GM19351 (cell line): Measurements from ENCODE around the gene KCNIP4.
"Not testable (repeated sequence)": the region's sequence is repeated elsewhere in the genome, so short reads cannot be mapped to it uniquely, and the experiment has no call there.

Source experiments
- ATAC-seq: cut with Tn5 transposase; IDR thresholded peaks from one replicate; pipeline ENCODE4 v1.9.1; 2021; ENCODE audit warnings: mild to moderate bottlenecking, moderate library complexity; ENCODE audit not compliant: unreplicated experiment

KCNIP4 gene

DNA sequence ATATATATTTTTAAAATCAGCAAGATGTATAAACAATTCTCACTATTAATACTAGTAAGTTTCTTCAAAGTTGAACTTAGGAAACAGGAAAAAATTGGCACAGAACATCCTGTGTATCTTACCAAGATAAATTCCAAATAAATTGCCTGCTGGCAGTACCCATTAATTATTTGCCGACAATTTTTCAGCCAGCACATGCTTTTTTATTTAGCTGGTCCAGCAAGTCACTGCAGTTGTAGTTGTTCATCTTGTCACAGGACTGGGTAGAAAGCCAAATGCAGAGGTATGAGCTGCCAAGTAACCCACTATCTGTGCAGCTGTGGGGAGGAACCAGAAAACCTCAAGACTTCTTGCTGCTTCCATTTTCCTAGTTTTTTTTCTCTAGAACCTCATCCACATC lies 1134.9 kb downstream of the KCNIP4 start:
- ATAC-seq: no peak

DNA sequence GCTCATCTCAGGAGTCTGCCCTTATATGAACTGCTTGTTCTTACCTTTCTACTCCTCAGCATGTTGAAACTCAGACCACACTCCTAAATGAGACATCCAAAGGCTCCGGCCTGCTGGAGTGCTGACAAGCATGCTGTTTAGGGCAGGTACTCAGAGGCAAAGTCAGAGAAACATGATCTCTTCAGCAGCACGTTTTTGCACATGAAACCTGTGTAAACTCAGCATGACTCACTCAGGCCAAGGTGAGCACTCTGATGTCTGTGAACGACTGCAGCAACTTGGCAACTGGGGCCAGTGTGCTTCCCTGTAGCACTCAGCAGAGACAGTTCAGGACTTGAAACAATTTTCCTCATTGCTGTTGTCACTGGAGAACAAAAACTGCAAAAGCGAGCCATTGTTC lies 1138.8 kb downstream of the KCNIP4 start:
- ATAC-seq: no peak

DNA sequence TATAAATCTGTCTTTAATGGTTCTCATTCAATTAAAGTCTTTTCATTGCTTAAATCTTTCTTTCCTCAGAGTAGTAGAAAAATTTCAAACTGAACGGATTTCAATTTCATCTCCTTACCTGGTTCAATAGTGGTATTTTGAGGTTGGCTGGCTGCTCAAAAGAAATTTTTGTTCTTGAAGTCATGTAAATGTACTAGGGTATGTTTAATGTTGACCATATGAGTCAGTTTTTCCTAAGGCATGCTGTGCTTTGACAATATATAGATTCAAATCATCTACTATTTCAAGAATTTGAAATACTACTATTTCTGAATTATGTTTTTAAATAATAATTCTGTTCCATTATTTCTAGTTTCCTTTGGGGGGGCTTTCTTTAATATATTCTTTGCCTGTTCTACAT lies 1142.9 kb downstream of the KCNIP4 start:
- no peak for ATAC-seq

DNA sequence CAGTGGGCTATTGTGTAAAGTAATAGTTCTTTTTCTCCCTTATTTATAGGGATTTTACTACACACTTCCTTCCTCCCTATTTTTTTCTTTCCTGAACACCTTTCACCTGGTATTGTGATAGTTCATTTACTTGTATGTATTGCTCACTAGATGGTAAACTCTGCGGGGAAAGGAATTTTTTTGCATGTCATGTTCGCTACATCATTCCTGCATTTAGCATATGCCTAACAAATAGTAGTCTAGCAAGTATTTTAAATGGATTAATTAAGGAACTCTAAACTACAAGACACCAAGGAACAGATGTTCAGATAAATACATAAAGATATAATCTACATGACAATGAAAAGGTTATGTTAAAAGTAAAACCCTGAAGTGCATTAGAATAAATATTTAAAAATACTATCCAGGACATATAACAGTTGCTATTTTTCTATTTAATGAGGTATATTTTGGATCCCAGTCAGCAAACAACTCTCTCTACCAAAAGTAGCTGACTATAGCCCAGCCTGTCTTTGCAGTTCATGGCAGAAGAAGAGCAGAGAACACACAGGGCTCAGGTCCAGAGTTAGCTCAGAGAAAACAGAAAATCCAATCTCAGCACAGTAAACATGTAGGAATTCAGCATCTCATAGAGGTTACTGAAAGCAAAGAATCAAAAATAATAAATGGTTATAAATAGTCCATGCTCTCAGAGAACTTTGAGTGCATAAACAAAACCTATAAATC lies 1160.5 kb downstream of the KCNIP4 start:
- ATAC-seq: no peak

DNA sequence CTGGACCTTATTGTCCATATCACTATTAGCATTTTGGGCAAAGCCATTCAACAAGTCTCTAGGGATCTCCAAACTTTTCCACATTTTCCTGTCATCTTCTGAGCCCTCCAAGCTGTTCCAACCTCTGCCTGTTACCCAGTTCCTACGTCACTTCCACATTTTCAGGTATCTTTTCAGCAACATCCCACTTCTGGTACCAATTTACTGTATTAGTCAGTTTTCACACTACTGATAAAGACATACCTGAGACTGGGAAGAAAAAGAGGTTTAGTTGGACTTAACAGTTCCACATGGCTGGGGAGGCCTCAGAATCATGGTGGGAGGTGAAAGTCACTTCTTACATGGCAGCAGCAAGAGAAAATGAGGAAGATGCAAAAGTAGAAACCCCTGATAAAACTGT lies 1165.4 kb downstream of the KCNIP4 start:
- ATAC-seq: not testable (repeated sequence)

DNA sequence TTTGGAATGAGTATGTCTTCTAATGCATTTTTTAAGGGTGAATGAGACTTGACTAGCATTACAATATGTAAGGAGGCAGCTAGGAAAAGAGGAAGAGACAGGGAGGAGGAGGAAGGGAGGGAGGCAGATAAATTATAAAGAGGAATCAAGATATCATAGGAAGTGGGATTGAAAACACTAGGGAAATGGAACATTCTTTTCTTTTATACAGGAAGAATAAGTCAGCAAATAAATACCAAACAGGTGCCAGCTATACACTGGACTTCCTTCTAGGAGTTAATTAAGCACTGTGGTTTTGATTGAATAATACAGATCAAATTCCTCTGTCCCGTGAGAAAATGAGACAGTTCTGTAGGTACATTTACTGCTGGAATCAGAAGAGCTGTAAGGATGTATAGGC lies 1169.7 kb downstream of the KCNIP4 start:
- ATAC-seq: no peak

DNA sequence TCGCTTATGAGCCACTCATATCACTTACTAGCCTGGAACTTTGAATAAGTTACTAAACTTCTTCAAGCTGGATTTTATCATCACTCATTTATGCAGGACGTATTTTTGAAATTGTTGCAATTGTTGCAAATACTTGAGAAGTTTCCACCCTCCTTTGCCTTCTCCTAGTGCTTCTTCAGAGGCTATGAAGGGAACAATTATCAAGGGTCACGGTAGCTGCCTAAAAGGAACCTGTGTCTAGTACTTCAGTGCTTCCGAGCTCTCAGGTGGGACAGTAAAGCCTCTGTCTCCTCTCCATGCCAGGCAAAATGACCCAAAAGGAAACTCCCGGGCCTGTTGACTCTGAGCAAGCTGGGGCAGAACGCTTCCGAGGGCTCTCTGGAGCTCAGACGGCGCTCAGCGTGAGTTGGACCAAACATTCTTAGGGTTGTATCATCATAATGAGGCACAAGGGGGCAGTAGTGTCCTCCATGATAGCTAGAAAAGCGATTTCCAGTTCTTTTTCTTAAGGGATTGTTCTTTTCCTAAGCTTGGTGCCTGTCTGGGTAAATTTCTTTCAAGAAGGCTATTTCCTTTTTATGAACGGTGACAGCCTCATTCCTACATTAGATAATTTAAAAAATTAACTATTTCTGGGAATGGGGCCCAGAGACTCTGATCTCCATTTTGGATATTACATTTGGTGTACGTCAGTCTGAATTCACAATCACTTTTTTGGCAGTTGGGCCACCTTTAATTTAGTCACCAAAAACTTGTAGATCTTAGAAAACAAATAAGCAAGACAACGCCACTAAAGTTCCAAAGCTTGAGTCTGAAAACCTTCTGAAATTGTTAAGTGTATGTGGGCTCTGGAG lies 1175.2 kb downstream of the KCNIP4 start:
- ATAC-seq: peak; percentile 90

DNA sequence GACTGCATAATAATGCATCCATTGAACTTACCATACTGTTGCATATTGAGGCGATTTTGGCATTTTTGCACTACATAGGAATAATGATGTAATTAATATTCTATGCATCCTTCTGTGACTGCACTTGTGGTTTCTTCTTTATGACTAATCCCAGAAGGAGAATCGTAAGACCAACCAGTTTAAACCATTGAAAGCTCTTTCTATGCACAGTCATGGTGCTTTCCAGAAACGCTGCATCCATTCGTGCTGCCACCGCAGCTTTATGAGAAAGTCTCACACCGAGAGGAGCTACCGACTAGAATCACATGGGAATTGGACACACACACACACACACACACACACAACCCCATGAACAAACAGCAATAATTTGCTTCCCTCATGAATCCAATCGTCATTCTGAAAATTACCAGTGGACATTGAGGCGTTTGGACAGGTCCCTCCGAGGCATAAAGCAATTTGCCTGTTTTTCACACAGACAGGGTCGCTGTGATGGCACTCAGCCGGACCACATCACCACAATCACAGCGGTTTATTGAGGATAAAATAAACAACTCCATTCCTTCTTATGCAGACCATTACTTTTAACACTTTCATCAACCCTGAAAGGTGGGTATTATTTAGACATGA lies 1184.1 kb downstream of the KCNIP4 start:
- ATAC-seq: no peak

DNA sequence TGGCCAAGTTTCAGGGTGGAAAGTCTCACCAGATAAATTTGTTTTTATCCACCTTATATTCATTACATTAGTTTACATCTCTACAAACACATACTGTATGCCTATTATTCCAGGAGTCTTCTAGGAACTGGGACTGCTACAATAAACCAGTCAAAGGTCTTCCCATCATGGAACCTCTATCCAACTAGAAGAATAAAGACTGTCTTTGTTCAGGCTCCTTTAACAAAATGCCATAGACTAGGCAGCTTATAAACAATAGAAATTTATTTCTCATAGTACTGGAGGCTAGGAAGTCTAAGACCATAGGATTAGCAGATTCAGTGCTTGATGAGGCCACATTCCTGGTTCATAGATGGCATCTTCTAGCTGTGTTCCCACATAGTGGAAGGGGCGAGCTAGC lies 1186.7 kb downstream of the KCNIP4 start:
- ATAC-seq: no peak

DNA sequence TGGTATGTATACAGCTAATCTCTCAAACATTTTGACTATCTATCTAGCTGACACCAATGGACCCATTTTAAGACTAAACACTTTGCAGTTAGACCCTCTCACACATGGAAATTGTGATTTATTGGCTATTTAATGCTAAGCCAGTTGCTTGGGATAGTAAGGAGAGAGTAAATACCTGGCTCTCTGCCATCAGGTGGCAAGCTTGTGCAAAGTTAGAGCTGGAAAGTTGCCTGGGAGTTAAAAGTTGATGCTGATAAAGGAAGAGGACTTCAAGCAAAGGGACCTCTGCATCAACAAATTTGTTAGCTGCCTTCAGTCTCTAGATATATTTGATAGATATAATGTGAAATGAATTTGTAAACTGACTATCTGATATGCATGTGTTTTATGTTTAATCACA lies 1187.2 kb downstream of the KCNIP4 start:
- ATAC-seq: no peak

DNA sequence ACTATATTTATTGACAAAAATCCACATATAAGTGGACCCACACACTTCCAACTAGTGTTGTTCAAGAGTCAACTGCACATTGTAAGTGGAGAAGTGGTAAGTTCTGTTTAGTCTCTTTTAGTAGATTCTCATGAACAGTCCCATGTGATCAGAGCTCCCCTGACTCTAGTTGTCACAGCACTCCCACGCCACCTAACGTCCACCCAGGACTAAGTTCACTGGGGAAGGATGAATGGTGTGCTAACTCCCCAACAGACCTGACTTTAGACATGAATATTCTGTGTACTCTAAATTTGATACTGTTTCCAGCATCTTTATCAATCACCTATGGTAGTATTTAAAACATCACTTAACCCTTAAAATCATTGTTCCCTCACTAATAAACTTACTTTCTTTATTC lies 1188.5 kb downstream of the KCNIP4 start:
- ATAC-seq: peak; percentile 61

DNA sequence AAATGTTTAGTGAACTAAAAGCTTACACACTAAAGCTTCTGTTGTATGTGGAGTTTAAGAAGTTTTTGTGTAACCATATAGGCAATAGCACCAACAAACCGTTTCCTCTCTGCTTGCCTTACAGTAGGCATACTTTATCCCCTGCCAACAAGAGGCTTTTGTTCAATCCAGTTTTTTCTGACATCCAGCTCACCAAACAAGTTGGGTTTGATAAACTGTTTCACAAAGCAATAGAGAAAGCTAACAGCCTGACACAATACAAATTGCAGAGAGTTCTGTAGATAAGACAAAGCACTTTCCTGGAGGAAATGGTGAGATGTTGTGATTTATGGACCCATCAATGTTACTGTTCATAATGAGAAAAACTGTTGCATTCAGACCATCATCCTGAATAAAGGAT lies 1194.5 kb downstream of the KCNIP4 start:
- no peak for ATAC-seq

DNA sequence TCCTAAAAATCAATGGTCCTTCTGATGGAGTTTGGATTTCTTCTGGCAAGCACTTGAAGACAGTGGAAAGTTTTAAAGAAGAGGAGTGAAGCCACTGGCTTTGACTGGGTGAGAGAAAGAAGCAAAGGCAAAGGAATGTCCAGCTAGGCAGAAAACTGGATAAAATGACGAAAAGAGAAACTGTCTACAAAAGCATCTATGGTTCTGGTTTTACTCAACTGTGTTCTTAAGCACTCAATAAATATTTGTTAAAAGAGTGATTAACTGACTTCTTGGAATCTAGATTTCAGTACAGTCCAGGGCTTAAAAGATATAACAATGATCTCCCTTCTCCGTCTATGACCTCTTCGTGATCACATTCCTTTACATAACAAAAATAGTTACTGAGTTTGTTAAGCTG lies 1195.9 kb downstream of the KCNIP4 start:
- no peak for ATAC-seq

DNA sequence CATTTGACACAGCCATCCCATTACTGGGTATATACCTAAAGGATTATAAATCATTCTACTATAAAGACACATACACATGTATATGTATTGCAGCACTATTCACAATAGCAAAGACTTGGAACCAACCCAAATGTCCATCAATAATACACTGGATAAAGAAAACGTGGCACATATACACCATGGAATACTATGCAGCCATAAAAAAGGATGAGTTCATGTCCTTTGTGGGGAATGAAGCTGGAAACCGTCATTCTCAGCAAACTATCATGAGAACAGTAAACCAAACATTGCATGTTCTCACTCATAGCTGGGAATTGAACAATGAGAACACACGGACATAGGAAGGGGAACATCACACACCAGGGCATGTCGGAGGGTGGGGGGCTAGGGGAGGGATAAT lies 1202.6 kb downstream of the KCNIP4 start:
- not testable (repeated sequence) for ATAC-seq

DNA sequence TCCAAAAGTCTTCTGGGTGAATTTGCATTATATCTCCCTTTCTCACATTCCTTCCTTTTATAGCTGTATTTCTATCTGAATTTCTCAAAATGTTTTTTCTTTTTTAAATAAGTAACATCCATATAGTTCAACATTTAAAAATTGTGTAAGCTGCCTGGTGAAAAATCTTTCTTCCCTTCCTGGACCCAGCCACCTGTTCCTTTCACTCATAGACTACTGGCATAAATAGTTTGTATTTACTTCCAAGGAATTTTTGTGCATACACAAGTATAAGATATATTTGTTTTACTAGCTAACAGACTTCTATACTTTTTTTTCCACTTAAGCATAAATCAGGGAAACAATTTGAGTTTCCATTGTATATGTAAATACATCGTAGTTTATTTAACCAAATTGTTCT lies 1212.6 kb downstream of the KCNIP4 start:
- ATAC-seq: no peak

DNA sequence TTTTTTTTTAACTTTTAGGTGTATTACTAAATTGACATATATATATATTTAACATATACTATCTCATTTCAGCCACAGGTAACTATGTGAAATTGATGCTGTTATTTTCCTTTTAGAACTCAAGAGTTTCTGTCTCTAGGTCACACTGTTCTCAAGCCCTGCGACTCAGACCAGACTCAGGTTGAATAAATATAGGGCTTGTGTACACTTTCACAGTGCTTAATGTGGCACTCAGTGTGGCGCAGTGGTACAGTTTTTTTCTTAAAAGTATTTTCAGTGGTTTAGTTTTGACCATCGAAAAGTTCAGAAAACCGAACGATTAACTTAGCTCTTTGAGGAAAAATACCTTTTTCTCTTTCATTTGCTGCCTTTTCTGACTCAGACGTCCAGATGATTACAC lies 1223.7 kb downstream of the KCNIP4 start:
- no peak for ATAC-seq

DNA sequence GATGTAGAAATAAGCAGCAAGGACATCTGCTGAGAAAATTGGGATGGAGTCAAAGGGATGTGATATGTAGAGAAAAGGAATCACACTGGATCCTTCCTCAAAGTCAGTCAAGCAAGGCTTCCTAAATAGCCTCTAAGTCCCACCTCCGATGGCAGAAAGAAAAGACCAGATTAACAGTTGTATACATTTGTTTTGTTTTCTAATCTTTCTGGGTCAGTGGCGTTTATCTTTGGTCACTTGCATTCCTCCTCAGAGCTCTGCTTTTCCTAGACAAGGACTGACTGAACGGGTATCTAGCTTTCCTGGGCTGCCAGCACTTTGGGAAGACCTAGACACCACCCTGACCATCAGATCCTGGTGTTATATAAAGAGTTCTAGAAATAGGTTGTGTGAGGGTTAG lies 1225.1 kb downstream of the KCNIP4 start:
- no peak for ATAC-seq

DNA sequence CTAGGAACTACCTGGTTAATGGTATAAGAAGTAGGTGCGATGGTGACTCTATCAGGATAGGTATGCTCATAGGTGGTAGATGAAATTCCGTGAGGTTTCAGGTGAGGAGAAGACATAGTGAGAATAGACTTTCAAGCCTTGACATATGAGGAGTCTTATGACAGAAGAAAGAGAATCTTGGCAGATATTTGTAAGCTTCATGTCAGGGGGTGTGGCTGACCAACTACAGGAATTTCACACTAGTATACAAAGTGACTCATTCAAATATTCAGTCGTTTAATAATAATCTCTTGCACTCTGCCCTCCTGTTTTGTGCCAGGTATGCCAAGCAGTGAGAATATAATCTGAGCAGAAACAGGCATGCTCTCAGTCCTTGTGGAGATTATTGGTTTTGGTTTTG lies 1225.6 kb downstream of the KCNIP4 start:
- no peak for ATAC-seq

DNA sequence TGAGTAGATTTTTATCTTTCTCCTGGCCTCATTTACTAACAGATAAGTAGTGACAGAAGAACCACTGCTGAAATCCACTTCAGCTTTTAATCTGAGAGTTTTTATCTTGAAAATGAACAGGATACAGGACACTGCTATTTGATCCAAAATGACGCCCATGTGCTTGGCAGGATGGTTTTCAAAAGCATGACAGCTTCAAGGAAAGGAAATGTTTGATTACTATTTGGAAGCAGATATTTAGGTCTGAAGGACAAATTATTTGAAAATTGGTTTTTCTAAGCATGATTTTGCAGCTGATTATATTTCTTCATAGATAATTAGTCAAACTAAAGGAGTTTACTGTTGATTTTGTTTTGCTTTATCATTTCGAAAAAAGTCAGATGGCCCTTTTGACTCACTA lies 1237.2 kb downstream of the KCNIP4 start:
- no peak for ATAC-seq

DNA sequence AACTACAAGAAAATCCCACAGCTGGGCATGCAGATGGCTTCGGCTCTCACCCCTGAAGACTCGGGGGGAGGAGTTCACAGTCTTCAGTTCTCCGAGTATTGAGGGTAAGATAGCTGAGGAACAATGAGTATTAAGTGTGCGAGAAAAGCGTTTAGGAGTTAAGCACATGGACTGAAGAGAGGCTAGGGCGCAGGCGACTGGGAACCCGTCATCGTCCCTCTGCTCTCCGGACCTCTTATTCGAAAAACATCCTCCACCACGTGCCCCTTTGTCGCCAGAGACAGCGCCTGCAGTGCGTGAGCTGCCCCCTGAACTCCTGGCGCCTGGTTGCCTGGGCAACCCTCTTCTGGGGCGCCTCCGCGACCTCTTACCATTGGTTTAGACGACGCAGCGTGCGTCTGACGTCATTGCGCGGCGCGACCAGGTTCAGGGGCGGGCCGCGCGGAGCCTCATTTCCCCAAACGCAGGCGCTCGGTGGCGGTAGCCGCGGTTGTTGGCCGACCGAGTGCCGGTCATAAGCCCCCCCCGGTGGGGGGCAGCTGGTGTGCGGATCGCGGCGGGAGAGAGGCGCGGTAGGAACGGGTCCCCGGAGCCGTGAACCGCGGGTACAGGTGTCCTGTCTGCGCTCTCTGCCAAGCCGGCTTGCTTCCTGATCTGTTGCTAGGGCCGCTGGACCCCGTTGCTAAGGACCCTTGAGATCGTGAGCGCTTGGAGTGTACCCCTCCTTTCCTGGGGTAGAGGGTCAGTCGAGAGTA lies 1248.4 kb downstream of the KCNIP4 start, which contains the start of gene PACRGL:
PACRGL (plus strand) TSS at position 452 of the 755 bp plus-strand sequence. CDS start 4,024 bp downstream, outside the sequence.
- peak; percentile 99 for ATAC-seq

DNA sequence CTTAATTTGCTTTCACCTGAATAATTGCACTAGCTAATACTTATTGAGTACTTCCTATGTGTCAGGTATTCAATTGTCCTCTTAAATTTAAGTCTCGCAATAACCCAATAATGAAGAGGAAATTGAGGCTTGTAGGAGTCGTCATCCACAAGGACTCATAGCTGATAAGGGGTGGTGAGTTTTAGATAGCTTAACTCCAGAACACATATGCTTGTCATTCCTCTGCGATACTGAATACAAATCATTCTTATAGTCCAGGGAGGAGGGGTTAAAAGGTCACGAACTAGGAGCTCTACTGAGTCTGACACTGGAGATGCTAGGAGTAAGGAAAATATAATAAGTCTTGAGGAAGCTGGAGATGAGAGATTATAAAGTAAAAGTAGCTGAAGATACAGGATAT lies 1249.8 kb downstream of the KCNIP4 start:
- no peak for ATAC-seq
